Measurements from ENCODE around the gene ADISSP. TPM values are rescaled to one million over a fixed set of nuclear protein-coding genes. Genes with fewer than 3 reads are reported as not detected.

Gene ADISSP
- total RNA-seq, 1 experiment from 2014 or later: 244 TPM

GRCh38 chr20:3733119-3733995, 34.2 kb downstream of the ADISSP start:
- DNase-seq (no peak), ATAC-seq (no peak)
- no peaks in the 10 kb centered on the region for H3K36me3 ChIP-seq (ENCODE audit: low read depth, low read length)
- H3K9ac ChIP-seq (ENCODE audit: low read length): no peak overlapping the region
- H3F3A ChIP-seq (ENCODE audit: low read length, unreplicated experiment): no peaks in the 10 kb centered on the region
- intact Hi-C loops (cut with micrococcal nuclease): no loop called here
- H3K4me3 ChIP-seq (ENCODE audit: low read length): no peak overlapping the region
- H3K4me2 ChIP-seq (ENCODE audit: low read length): no peak overlapping the region
- no peaks in the 10 kb centered on the region for H3K9me3 ChIP-seq (ENCODE audit: low read length)
- H3K27ac ChIP-seq (ENCODE audit: low read length): no peak overlapping the region
- POLR2A ChIA-PET (ENCODE audit: unreplicated experiment): no interaction called here
- H2AFZ ChIP-seq (ENCODE audit: low read length): no peak overlapping the region
- no peaks in the 10 kb centered on the region for H3K79me2 ChIP-seq (ENCODE audit: low read length)
- no peaks in the 10 kb centered on the region for H3K9me2 ChIP-seq (replicated peaks; ENCODE audit: low read length)
- TF ChIP-seq EZH2 (IDR thresholded peaks at IDR 0.05; ENCODE audit: low read length, unreplicated experiment) (no peak), CTCF (conservative IDR thresholded peaks at IDR 0.05; ENCODE audit: low read depth, low read length) (no peak), EZH2phosphoT487 (IDR thresholded peaks at IDR 0.05; ENCODE audit: borderline replicate concordance, low read length) (no peak)
- no TSS peak for BruUV-seq (replicated peaks)
- CTCF ChIA-PET: no interaction called here
- H3K27me3 ChIP-seq (ENCODE audit: low read length): no peaks in the 10 kb centered on the region
- peaks cover 8% of the 10 kb centered on the region for H3K4me1 ChIP-seq (ENCODE audit: insufficient read depth, low read length)
- no peaks in the 10 kb centered on the region for H4K20me1 ChIP-seq (ENCODE audit: low read length)

- no peak within 1 kb of the TSS for H3K9ac ChIP-seq (ENCODE audit: low read length)
- ChIA-PET POLR2A (ENCODE audit: unreplicated experiment) (no interaction called here), CTCF (no interaction called here)
- no peak within 1 kb of the TSS for H3K27ac ChIP-seq (ENCODE audit: low read length)
- H3K4me1 ChIP-seq (ENCODE audit: insufficient read depth, low read length): peaks cover 15% of the 10 kb centered on the region
- no peaks in the 10 kb centered on the region for H3K9me3 ChIP-seq (ENCODE audit: low read length)
- DNase-seq: no peak
- H3K4me3 ChIP-seq (ENCODE audit: low read length): no peak within 1 kb of the TSS
- H3K27me3 ChIP-seq (ENCODE audit: low read length): no peaks in the 10 kb centered on the region
- H3K36me3 ChIP-seq (ENCODE audit: low read depth, low read length): no peaks in the 10 kb centered on the region
- no peaks in the 10 kb centered on the region for H3K79me2 ChIP-seq (ENCODE audit: low read length)
- no TSS peak for BruUV-seq (replicated peaks)
- H3F3A ChIP-seq (ENCODE audit: low read length, unreplicated experiment): no peaks in the 10 kb centered on the region
- TF ChIP-seq EZH2 (IDR thresholded peaks at IDR 0.05; ENCODE audit: low read length, unreplicated experiment) (no peak), EZH2phosphoT487 (IDR thresholded peaks at IDR 0.05; ENCODE audit: borderline replicate concordance, low read length) (no peak), CTCF (conservative IDR thresholded peaks at IDR 0.05; ENCODE audit: low read depth, low read length) (no peak)
- no peak for ATAC-seq
- no peaks in the 10 kb centered on the region for H3K9me2 ChIP-seq (replicated peaks; ENCODE audit: low read length)
- no peak within 1 kb of the TSS for H2AFZ ChIP-seq (ENCODE audit: low read length)
- no peaks in the 10 kb centered on the region for H4K20me1 ChIP-seq (ENCODE audit: low read length)
- intact Hi-C loops (cut with micrococcal nuclease): no loop called here
- no peak within 1 kb of the TSS for H3K4me2 ChIP-seq (ENCODE audit: low read length)
Measured at GRCh38 chr20:3732327-3733118, 35.0 kb downstream of the ADISSP start, which contains the start of gene HSPA12B. Gene HSPA12B, plus strand, starts transcription at chr20:3732685. Its CDS starts 5,990 bp downstream, at chr20:3738675.
